ENCODE measurements around the gene AEBP2.
"Not testable (repeated sequence)": the region's sequence is repeated elsewhere in the genome, so short reads cannot be mapped to it uniquely, and the experiment has no call there.

The AEBP2 gene

GRCh38 chr12:19454837-19455236 is 15.5 kb downstream of the AEBP2 start:
- peaks cover 28% of the 10 kb centered on the region for H3K4me1 ChIP-seq (ENCODE audit: insufficient read depth, low read length)
- H3K9ac ChIP-seq (ENCODE audit: low read depth, low read length), result no peak overlapping the region
- no peaks in the 10 kb centered on the region for H3K9me3 ChIP-seq (ENCODE audit: control insufficient read depth, insufficient read depth, low read length)
- peaks cover 7% of the 10 kb centered on the region; the same call in 1 of the 2 replicates for H3K36me3 ChIP-seq (ENCODE audit: insufficient read depth, low read length)

GRCh38 chr12:19456176-19456575 is 16.9 kb downstream of the AEBP2 start:
- no peaks in the 10 kb centered on the region for H3K9me3 ChIP-seq (ENCODE audit: control insufficient read depth, insufficient read depth, low read length)
- H3K4me1 ChIP-seq (ENCODE audit: insufficient read depth, low read length), result peaks cover 19% of the 10 kb centered on the region
- H3K36me3 ChIP-seq (ENCODE audit: insufficient read depth, low read length), result peaks cover 9% of the 10 kb centered on the region; the same call in 1 of the 2 replicates
- H3K9ac ChIP-seq (ENCODE audit: low read depth, low read length), result no peak overlapping the region

DNA sequence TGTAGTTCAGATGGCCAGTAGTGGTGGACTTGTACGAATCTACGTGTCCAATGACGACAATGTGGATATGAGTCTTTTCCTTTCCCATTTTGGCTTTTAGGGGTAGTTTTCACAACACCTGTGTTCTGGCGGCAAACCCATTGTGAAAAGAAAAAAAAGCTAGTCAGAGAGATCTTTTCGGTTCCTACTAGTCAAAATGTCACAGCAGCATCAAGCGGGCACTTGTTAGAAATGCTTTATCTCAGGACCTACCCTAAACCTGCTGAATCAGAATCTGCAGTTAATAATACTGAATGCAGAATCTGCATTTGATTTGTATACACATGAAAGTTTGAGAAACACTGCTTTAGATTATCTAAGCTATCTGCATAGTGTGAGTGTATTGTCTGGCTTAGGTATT is 18.3 kb downstream of the AEBP2 start:
- H3K4me1 ChIP-seq (ENCODE audit: insufficient read depth, low read length), result peaks cover 19% of the 10 kb centered on the region
- H3K9ac ChIP-seq (ENCODE audit: low read depth, low read length), result no peak overlapping the region
- peaks cover 17% of the 10 kb centered on the region for H3K36me3 ChIP-seq (ENCODE audit: insufficient read depth, low read length)
- H3K9me3 ChIP-seq (ENCODE audit: control insufficient read depth, insufficient read depth, low read length), result no peaks in the 10 kb centered on the region

DNA sequence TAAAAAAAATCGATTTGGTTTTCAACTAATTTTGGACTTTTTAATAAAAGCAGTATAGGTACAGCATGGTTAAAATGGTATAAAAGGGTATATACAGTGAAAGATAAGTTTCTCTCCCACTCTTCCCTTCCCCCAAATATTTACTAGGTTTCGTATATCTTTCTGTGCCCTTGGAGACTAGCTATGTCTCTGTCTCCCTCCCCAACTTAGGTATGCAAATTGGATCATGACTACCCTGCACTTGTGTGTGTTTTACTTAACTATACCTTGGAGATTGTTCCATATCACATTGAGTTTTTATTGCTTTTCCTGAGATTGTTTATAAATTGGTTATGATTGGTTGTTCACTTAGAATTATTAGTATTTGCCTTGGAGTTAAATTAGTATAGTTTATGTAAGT is 19.4 kb downstream of the AEBP2 start:
- no peak overlapping the region for H3K9ac ChIP-seq (ENCODE audit: low read depth, low read length)
- peaks cover 17% of the 10 kb centered on the region for H3K36me3 ChIP-seq (ENCODE audit: insufficient read depth, low read length)
- peaks cover 19% of the 10 kb centered on the region for H3K4me1 ChIP-seq (ENCODE audit: insufficient read depth, low read length)
- no peaks in the 10 kb centered on the region for H3K9me3 ChIP-seq (ENCODE audit: control insufficient read depth, insufficient read depth, low read length)

DNA sequence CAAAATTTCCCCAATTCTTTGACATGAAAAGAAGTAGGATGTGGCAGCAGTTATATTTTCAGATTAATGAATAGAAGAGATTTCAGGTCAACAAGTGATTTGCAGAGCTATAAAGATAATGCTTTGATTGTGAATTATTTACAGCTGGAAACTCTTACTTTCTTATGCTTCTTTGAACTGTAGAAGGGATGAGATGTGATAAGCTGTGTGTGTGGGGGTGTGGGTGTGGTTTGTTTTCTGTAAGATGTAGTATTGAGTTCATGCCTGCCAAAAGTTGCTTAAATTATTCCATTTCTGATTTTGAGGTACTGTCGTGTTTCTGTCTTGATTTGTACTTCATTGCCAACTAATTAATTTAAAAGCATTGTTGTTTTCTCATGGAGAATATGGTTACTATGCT is 22.7 kb downstream of the AEBP2 start:
- Histone ChIP-seq H3K36me3 (ENCODE audit: insufficient read depth, low read length) (peaks cover 20% of the 10 kb centered on the region), H3K9ac (ENCODE audit: low read depth, low read length) (no peak overlapping the region), H3K4me1 (ENCODE audit: insufficient read depth, low read length) (peaks cover 11% of the 10 kb centered on the region), H3K9me3 (ENCODE audit: control insufficient read depth, insufficient read depth, low read length) (no peaks in the 10 kb centered on the region)

GRCh38 chr12:19462406-19462805 is 23.1 kb downstream of the AEBP2 start:
- Histone ChIP-seq H3K9me3 (ENCODE audit: control insufficient read depth, insufficient read depth, low read length) (no peaks in the 10 kb centered on the region), H3K9ac (ENCODE audit: low read depth, low read length) (no peak overlapping the region), H3K36me3 (ENCODE audit: insufficient read depth, low read length) (peaks cover 24% of the 10 kb centered on the region), H3K4me1 (ENCODE audit: insufficient read depth, low read length) (peaks cover 7% of the 10 kb centered on the region)

DNA sequence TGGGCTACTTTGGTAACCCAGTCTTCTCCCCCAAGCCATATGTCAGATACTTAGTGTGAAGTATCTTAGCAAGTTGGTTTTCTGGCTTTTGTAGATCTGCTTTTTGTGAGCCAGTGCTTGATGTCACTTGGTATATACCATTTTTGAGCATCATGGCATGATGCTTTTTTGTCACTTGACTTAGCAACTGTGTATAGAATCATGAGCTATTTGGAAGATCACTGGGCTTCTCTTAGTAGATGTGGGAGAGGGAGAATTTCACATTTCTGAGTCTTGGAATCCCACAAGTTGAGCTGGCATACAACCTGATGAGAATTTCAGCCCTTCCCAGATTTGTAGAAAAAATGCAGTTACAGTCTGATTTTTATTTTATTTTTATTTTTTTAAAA is 24.9 kb downstream of the AEBP2 start:
- no peaks in the 10 kb centered on the region for H3K9me3 ChIP-seq (ENCODE audit: control insufficient read depth, insufficient read depth, low read length)
- peaks cover 29% of the 10 kb centered on the region for H3K36me3 ChIP-seq (ENCODE audit: insufficient read depth, low read length)
- no peak overlapping the region for H3K9ac ChIP-seq (ENCODE audit: low read depth, low read length)
- no peaks in the 10 kb centered on the region for H3K4me1 ChIP-seq (ENCODE audit: insufficient read depth, low read length)

- H3K36me3 ChIP-seq (ENCODE audit: insufficient read depth, low read length), result peaks cover 31% of the 10 kb centered on the region
Measured at GRCh38 chr12:19465711-19466110, 26.4 kb downstream of the AEBP2 start.

DNA sequence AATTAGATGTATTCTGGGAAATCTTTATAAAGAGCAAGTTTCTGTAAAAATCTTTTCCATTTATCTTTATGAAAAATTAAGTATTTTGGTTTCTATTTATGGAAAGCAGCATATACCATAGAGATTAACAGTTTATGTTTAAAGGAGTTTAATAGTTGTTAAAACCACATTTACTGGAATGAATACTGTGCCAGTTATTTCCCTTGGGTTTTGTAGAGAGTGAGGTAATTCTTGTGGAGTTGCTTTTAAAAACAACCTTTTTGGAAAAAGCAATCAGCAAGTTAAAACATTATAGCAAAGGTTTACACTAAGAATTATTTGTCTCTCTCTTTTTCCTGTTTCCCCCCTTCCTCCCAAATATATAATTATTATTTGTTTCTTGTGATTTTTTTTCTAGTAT is 34.9 kb downstream of the AEBP2 start:
- Histone ChIP-seq H3K4me1 (ENCODE audit: insufficient read depth, low read length) (no peaks in the 10 kb centered on the region), H3K36me3 (ENCODE audit: insufficient read depth, low read length) (peaks cover 24% of the 10 kb centered on the region), H3K9me3 (ENCODE audit: control insufficient read depth, insufficient read depth, low read length) (no peaks in the 10 kb centered on the region), H3K9ac (ENCODE audit: low read depth, low read length) (no peak overlapping the region)

More at GRCh38 chr12:19465711-19466110, 26.4 kb downstream of the AEBP2 start:
- Histone ChIP-seq H3K4me1 (ENCODE audit: insufficient read depth, low read length) (no peaks in the 10 kb centered on the region), H3K9me3 (ENCODE audit: control insufficient read depth, insufficient read depth, low read length) (no peaks in the 10 kb centered on the region), H3K9ac (ENCODE audit: low read depth, low read length) (no peak overlapping the region)

DNA sequence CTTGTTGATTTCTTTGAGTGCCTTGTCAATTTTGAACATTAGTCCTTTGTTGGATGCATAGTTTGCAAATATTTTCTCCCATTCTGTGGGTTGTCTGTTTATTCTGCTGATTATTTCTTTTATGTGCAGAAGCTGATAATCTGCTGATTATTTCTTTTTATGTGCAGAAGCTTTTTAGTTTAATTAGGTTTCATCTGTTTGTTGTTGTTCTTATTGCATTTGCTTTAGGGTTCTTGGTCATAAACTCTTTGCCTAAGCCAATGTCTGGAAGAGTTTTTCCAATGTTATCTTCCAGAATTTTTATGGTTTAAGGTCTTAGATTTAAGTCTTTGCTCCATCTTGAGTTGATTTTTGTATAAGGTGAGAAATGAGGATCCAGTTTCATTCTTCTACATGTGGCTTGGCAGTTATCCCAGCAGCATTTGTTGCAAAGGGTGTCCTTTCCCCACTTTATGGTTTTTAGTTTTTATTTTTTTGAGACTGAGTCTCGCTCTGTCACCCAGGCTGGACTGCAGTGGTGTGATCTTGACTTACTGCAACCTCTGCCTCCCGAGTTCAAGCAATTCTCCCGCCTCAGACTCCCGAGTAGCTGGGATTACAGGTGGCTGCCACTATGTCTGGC is 36.7 kb downstream of the AEBP2 start:
- H3K9ac ChIP-seq (ENCODE audit: low read depth, low read length); H3K4me1 ChIP-seq (ENCODE audit: insufficient read depth, low read length); H3K9me3 ChIP-seq (ENCODE audit: control insufficient read depth, insufficient read depth, low read length): not testable (repeated sequence)
- H3K36me3 ChIP-seq (ENCODE audit: insufficient read depth, low read length), result peaks cover 22% of the 10 kb centered on the region

- no peak overlapping the region for H3K9ac ChIP-seq (ENCODE audit: low read depth, low read length)
- peaks cover 9% of the 10 kb centered on the region for H3K4me1 ChIP-seq (ENCODE audit: insufficient read depth, low read length)
- H3K36me3 ChIP-seq (ENCODE audit: insufficient read depth, low read length), result peaks cover 18% of the 10 kb centered on the region
- no peaks in the 10 kb centered on the region; the same call in 1 of the 2 replicates for H3K9me3 ChIP-seq (ENCODE audit: control insufficient read depth, insufficient read depth, low read length)
Measured at GRCh38 chr12:19477071-19477470, 37.8 kb downstream of the AEBP2 start.

- no peaks in the 10 kb centered on the region; the same call in 1 of the 2 replicates for H3K9me3 ChIP-seq (ENCODE audit: control insufficient read depth, insufficient read depth, low read length)
Measured at GRCh38 chr12:19480459-19480858, 41.2 kb downstream of the AEBP2 start.

GRCh38 chr12:19482036-19482435 is 42.7 kb downstream of the AEBP2 start:
- Histone ChIP-seq H3K9me3 (ENCODE audit: control insufficient read depth, insufficient read depth, low read length) (no peaks in the 10 kb centered on the region; the same call in 1 of the 2 replicates), H3K9ac (ENCODE audit: low read depth, low read length) (no peak overlapping the region), H3K4me1 (ENCODE audit: insufficient read depth, low read length) (peaks cover 23% of the 10 kb centered on the region), H3K36me3 (ENCODE audit: insufficient read depth, low read length) (peaks cover 16% of the 10 kb centered on the region)

More at GRCh38 chr12:19480459-19480858, 41.2 kb downstream of the AEBP2 start:
- Histone ChIP-seq H3K4me1 (ENCODE audit: insufficient read depth, low read length) (peaks cover 23% of the 10 kb centered on the region), H3K36me3 (ENCODE audit: insufficient read depth, low read length) (peaks cover 21% of the 10 kb centered on the region), H3K9ac (ENCODE audit: low read depth, low read length) (no peak overlapping the region)

DNA sequence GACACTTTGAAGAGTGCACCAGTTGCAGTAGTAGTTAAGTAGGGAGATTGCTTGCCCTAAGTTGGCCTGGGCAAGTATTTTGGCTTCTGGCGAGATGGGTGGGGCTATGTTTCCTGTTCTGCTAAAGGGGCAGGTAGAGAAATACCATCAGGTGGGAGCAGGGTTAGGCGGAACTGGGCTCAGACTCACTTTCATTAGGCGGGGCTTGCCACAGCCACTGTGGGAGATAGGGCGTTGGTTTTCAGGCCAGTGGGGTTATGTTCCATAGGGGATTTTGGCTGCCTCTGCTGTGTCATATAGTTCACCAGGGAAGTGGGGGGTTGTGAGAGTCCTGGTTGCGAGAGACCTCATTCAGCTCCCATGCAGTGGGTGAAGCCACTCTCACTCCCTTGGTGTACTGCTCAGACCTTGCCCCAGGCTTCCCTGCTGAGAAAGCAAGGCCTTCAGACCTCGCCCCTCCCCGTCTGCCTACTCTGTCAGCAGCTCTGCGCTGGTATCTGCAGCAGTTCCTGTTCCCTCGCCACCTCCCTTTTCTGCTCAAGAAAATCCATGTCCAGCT is 43.3 kb downstream of the AEBP2 start:
- Histone ChIP-seq H3K9ac (ENCODE audit: low read depth, low read length) (no peak overlapping the region), H3K36me3 (ENCODE audit: insufficient read depth, low read length) (peaks cover 16% of the 10 kb centered on the region), H3K9me3 (ENCODE audit: control insufficient read depth, insufficient read depth, low read length) (no peaks in the 10 kb centered on the region; the same call in 1 of the 2 replicates), H3K4me1 (ENCODE audit: insufficient read depth, low read length) (peaks cover 23% of the 10 kb centered on the region)

GRCh38 chr12:19483727-19484126 is 44.4 kb downstream of the AEBP2 start:
- Histone ChIP-seq H3K4me1 (ENCODE audit: insufficient read depth, low read length) (peaks cover 23% of the 10 kb centered on the region), H3K36me3 (ENCODE audit: insufficient read depth, low read length) (peaks cover 16% of the 10 kb centered on the region), H3K9ac (ENCODE audit: low read depth, low read length) (no peak overlapping the region), H3K9me3 (ENCODE audit: control insufficient read depth, insufficient read depth, low read length) (no peaks in the 10 kb centered on the region; the same call in 1 of the 2 replicates)

Measured in ES-I3 (cell line).